Measurements from ENCODE around the gene KRTAP10-11.

KRTAP10-11 gene

GRCh38 chr21:44677881-44678280, 31.7 kb downstream of the KRTAP10-11 start:
- Mint-ChIP-seq H3K27me3 (ENCODE audit: low read depth, poor library complexity) (peaks cover 21% of the 10 kb centered on the region), H3K27ac (no peak overlapping the region), H3K4me1 (no peaks in the 10 kb centered on the region), H3K9me3 (peaks cover 20% of the 10 kb centered on the region), H3K4me3 (no peak overlapping the region), H3K36me3 (ENCODE audit: low read depth) (peaks cover 3% of the 10 kb centered on the region)
- TF ChIP-seq, protein P1, sequence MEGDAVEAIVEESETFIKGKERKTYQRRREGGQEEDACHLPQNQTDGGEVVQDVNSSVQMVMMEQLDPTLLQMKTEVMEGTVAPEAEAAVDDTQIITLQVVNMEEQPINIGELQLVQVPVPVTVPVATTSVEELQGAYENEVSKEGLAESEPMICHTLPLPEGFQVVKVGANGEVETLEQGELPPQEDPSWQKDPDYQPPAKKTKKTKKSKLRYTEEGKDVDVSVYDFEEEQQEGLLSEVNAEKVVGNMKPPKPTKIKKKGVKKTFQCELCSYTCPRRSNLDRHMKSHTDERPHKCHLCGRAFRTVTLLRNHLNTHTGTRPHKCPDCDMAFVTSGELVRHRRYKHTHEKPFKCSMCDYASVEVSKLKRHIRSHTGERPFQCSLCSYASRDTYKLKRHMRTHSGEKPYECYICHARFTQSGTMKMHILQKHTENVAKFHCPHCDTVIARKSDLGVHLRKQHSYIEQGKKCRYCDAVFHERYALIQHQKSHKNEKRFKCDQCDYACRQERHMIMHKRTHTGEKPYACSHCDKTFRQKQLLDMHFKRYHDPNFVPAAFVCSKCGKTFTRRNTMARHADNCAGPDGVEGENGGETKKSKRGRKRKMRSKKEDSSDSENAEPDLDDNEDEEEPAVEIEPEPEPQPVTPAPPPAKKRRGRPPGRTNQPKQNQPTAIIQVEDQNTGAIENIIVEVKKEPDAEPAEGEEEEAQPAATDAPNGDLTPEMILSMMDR (IDR thresholded peaks at IDR 0.05): no peak
- DNase-seq: no peak

DNA sequence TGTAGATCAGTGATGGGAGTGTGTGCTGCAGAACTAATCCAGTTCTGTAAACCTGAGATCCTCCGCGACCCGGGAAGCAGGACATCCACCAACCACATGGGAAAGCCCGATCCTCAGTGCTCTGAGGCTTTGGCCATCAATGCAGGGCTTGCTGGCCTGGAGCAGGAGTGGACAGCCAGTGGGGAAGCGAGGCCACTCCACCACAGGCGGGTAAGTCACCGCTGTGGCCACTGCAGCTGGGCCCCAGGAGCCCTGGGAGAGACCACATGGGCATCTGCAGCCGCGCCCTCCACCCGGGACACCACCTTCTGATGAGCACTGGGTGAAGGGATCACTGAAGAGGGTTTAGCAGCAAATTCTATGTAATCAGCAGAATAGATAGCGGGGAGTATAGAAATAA, 34.9 kb downstream of the KRTAP10-11 start:
- H3K36me3 Mint-ChIP-seq (ENCODE audit: low read depth): no peaks in the 10 kb centered on the region
- DNase-seq: no peak
- TF ChIP-seq, protein P1 (IDR thresholded peaks at IDR 0.05): no peak
- H3K27ac Mint-ChIP-seq: no peak overlapping the region
- H3K4me1 Mint-ChIP-seq: peaks cover 3% of the 10 kb centered on the region
- no peak overlapping the region for H3K4me3 Mint-ChIP-seq
- H3K9me3 Mint-ChIP-seq: no peaks in the 10 kb centered on the region
- H3K27me3 Mint-ChIP-seq (ENCODE audit: low read depth, poor library complexity): peaks cover 22% of the 10 kb centered on the region

- Mint-ChIP-seq H3K4me1 (peaks cover 11% of the 10 kb centered on the region), H3K27ac (no peak within 1 kb of the TSS), H3K9me3 (no peaks in the 10 kb centered on the region), H3K4me3 (no peak within 1 kb of the TSS), H3K36me3 (ENCODE audit: low read depth) (no peaks in the 10 kb centered on the region), H3K27me3 (ENCODE audit: low read depth, poor library complexity) (peaks cover 28% of the 10 kb centered on the region)
- TF ChIP-seq, protein P1 (IDR thresholded peaks at IDR 0.05): no peak
- DNase-seq: no peak
Measured at GRCh38 chr21:44681861-44682579, 35.8 kb downstream of the KRTAP10-11 start, which contains the start of gene KRTAP12-1. TSS of gene KRTAP12-1 (minus strand) at chr21:44682163. CDS start at chr21:44682123, 40 bp downstream.

- no peak overlapping the region for H3K27ac Mint-ChIP-seq
- H3K27me3 Mint-ChIP-seq (ENCODE audit: low read depth, poor library complexity): peaks cover 33% of the 10 kb centered on the region
- no peaks in the 10 kb centered on the region for H3K9me3 Mint-ChIP-seq
Measured at GRCh38 chr21:44682580-44683151, 36.5 kb downstream of the KRTAP10-11 start.

GRCh38 chr21:44684077-44684476, 37.9 kb downstream of the KRTAP10-11 start:
- no peaks in the 10 kb centered on the region for H3K9me3 Mint-ChIP-seq
- H3K27me3 Mint-ChIP-seq (ENCODE audit: low read depth, poor library complexity): peaks cover 40% of the 10 kb centered on the region
- H3K4me3 Mint-ChIP-seq: no peak overlapping the region
- H3K36me3 Mint-ChIP-seq (ENCODE audit: low read depth): no peaks in the 10 kb centered on the region
- TF ChIP-seq, protein P1 (IDR thresholded peaks at IDR 0.05): no peak
- H3K27ac Mint-ChIP-seq: no peak overlapping the region
- peaks cover 23% of the 10 kb centered on the region for H3K4me1 Mint-ChIP-seq
- DNase-seq: no peak

More at GRCh38 chr21:44682580-44683151, 36.5 kb downstream of the KRTAP10-11 start:
- no peak for DNase-seq
- H3K4me3 Mint-ChIP-seq: no peak overlapping the region
- H3K36me3 Mint-ChIP-seq (ENCODE audit: low read depth): no peaks in the 10 kb centered on the region
- TF ChIP-seq, protein P1 (IDR thresholded peaks at IDR 0.05): no peak
- peaks cover 17% of the 10 kb centered on the region for H3K4me1 Mint-ChIP-seq

All from nephron progenitor cell (in vitro differentiated cells).